Calu3 (cell line): ENCODE data around the gene CDCA5. TPM values are rescaled to one million over a fixed set of nuclear protein-coding genes. Genes with fewer than 3 reads are reported as not detected.

Source experiments
- BruUV-seq: library from RNA; stranded (reverse); fragments of 400-500 nt; replicated peaks from 2 replicates; lab custom pipeline; 2021; lab: Mats Ljungman, UMichigan
- CTCF ChIA-PET: fragments of 300-600 bp; sonication (Branson Sonifier 250); formaldehyde crosslinking; loops from one replicate; lab custom pipeline; 2022; ENCODE audit warnings: antibody characterized with exemption; lab: Charles Lee
- DNase-seq: peaks from one replicate; pipeline ENCODE4 v3.0.0; 2022
- H3K27ac Mint-ChIP-seq: one replicate; pipeline ENCODE4 v1.8.0; 2022; ENCODE audit warnings: mixed read lengths; ENCODE audit not compliant: unreplicated experiment
- H3K27me3 Mint-ChIP-seq: one replicate; pipeline ENCODE4 v1.8.0; 2022; ENCODE audit warnings: mixed read lengths; ENCODE audit not compliant: unreplicated experiment
- H3K36me3 Mint-ChIP-seq: one replicate; pipeline ENCODE4 v1.8.0; 2022; ENCODE audit warnings: mild to moderate bottlenecking, moderate library complexity, mixed read lengths; ENCODE audit not compliant: insufficient read depth, unreplicated experiment
- H3K4me1 Mint-ChIP-seq: one replicate; pipeline ENCODE4 v1.8.0; 2022; ENCODE audit warnings: mild to moderate bottlenecking, low read depth, mixed read lengths; ENCODE audit not compliant: unreplicated experiment
- H3K4me3 Mint-ChIP-seq: one replicate; pipeline ENCODE4 v1.8.0; 2022; ENCODE audit warnings: mild to moderate bottlenecking, low read depth, moderate library complexity, mixed read lengths; ENCODE audit not compliant: unreplicated experiment
- H3K9me3 Mint-ChIP-seq: one replicate; pipeline ENCODE4 v1.8.0; 2022; ENCODE audit warnings: low read depth, mixed read lengths; ENCODE audit not compliant: unreplicated experiment
- CTCF ChIP-seq: fragments of 200-600 bp; IDR thresholded peaks from one replicate; pipeline ENCODE4 v1.8.0; 2022; ENCODE audit warnings: antibody characterized with exemption; ENCODE audit not compliant: unreplicated experiment
- intact Hi-C: fragments of 100-400 bp; cut with micrococcal nuclease; formaldehyde crosslinking; loops from one replicate; pipeline ENCODE4 v1.10.0; 2022; ENCODE audit not compliant: unreplicated experiment
- total RNA-seq: library from RNA; stranded (reverse); gene quantifications from 2 replicates; pipeline ENCODE4 v1.2.3, GENCODE V29; 2022

Gene CDCA5
- total RNA-seq, 1 experiment from 2014 or later, result 53.4 TPM

DNA sequence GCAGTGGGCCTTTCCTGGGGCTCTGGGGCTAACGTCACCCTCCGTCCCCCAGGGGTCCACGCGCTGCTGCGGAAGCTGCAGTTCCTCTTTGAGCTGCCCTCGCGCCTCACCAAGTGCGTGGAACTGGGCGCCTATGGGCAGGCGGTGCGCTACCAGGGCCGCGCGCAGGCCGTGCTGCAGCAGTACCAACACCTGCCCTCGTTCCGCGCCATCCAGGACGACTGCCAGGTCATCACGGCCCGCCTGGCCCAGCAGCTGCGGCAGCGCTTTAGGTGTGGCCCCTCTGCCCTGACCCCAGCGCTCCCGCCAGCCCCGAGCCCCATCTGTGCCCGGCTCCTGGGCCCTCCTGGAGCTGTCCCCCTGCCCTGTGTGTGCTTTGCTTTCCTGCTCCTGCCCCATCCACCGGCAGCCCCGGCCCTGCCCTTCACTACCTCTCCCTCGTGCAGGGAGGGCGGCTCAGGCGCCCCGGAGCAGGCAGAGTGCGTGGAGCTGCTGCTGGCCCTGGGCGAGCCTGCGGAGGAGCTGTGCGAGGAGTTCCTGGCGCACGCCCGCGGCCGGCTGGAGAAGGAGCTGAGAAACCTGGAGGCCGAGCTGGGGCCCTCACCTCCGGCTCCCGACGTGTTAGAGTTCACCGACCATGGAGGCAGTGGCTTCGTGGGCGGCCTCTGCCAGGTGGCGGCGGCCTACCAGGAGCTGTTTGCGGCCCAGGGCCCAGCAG lies 24.1 kb upstream of the CDCA5 start:
- H3K9me3 Mint-ChIP-seq, result no peaks in the 10 kb centered on the region
- no peak overlapping the region for H3K27ac Mint-ChIP-seq
- intact Hi-C loops, result no loop called here
- H3K4me3 Mint-ChIP-seq, result no peak overlapping the region
- H3K36me3 Mint-ChIP-seq, result peaks cover 41% of the 10 kb centered on the region
- no peak for TF ChIP-seq CTCF
- DNase-seq, result no peak
- H3K4me1 Mint-ChIP-seq, result peaks cover 20% of the 10 kb centered on the region
- H3K27me3 Mint-ChIP-seq, result no peaks in the 10 kb centered on the region
- BruUV-seq, result no TSS peak
- CTCF ChIA-PET, result interaction anchor here (0.6 to 1.7 kb wide), 2 partner anchors 10 to 150 kb away, joined by 3 read pairs; no protein-coding TSS in a partner anchor

DNA sequence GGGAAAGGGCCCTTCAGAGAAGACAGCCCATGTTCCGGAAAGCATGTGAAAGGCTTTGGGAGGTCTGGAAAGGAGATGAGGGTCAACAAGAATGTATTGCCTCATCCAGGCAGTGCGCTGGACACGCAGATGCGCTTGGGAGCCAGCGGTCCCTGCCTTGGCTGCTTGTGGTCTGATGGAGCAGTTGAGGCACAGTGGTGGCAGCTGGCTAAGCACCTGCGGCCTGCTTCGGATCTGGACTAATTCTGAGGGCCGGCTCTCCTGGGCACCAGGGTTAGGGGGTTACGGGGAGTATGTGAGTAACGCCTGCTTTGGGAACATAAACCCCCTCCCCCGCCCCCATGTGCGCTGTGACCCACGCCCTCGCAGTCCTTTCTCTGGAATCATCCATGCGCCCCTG lies 23.2 kb upstream of the CDCA5 start:
- Mint-ChIP-seq H3K4me3 (no peak overlapping the region), H3K9me3 (no peaks in the 10 kb centered on the region), H3K27ac (no peak overlapping the region), H3K36me3 (peaks cover 32% of the 10 kb centered on the region), H3K27me3 (no peaks in the 10 kb centered on the region), H3K4me1 (peaks cover 20% of the 10 kb centered on the region)
- intact Hi-C loops, result no loop called here
- BruUV-seq, result no TSS peak
- CTCF ChIA-PET, result no interaction called here
- TF ChIP-seq CTCF, result no peak
- DNase-seq, result no peak

GRCh38 chr11:65104628-65105027 lies 20.8 kb upstream of the CDCA5 start:
- peaks cover 10% of the 10 kb centered on the region for H3K36me3 Mint-ChIP-seq
- no peaks in the 10 kb centered on the region for H3K9me3 Mint-ChIP-seq
- H3K4me1 Mint-ChIP-seq, result no peaks in the 10 kb centered on the region
- CTCF ChIA-PET, result no interaction called here
- no peak for TF ChIP-seq CTCF
- intact Hi-C loops, result no loop called here
- DNase-seq, result no peak
- no peak overlapping the region for H3K4me3 Mint-ChIP-seq
- H3K27me3 Mint-ChIP-seq, result no peaks in the 10 kb centered on the region
- no TSS peak for BruUV-seq
- no peak overlapping the region for H3K27ac Mint-ChIP-seq

- CTCF ChIA-PET, result no interaction called here
- Mint-ChIP-seq H3K4me1 (peaks cover 5% of the 10 kb centered on the region), H3K9me3 (no peaks in the 10 kb centered on the region), H3K27me3 (no peaks in the 10 kb centered on the region), H3K36me3 (peaks cover 10% of the 10 kb centered on the region), H3K27ac (no peak overlapping the region), H3K4me3 (no peak overlapping the region)
- intact Hi-C loops, result no loop called here
- TF ChIP-seq CTCF, result no peak
- no TSS peak for BruUV-seq
- DNase-seq, result no peak
Measured at GRCh38 chr11:65103476-65103875, 19.6 kb upstream of the CDCA5 start.
